MCF 10A (cell line): Measurements from ENCODE around the gene SEZ6L. TPM values are rescaled to one million over a fixed set of nuclear protein-coding genes. Genes with fewer than 3 reads are reported as not detected.

Experiments
- BruUV-seq: library from RNA; stranded (reverse); fragments of 400-500 nt; replicated peaks from 2 replicates; lab custom pipeline; 2021; lab: Mats Ljungman, UMichigan
- CTCF ChIA-PET: fragments of 300-600 bp; sonication (Branson Sonifier 250); formaldehyde crosslinking; extraction: SDS; loops from one replicate; lab custom pipeline; 2021; ENCODE audit warnings: antibody characterized with exemption, inconsistent platforms; lab: Yijun Ruan, JAX
- POLR2A ChIA-PET: fragments of 300-600, 350-650 bp; sonication (Branson Sonifier 250); formaldehyde crosslinking; extraction: SDS; loops from one replicate; lab custom pipeline; 2020; ENCODE audit warnings: antibody characterized with exemption, inconsistent platforms; lab: Yijun Ruan, JAX
- DNase-seq: peaks from one replicate; pipeline ENCODE4 v3.0.0-alpha.2; 2018; ENCODE audit not compliant: unreplicated experiment
- H3K27ac Mint-ChIP-seq: one replicate; pipeline ENCODE4 v1.8.0; 2022; ENCODE audit warnings: mild to moderate bottlenecking, low read depth, mixed read lengths; ENCODE audit not compliant: unreplicated experiment
- H3K27me3 Mint-ChIP-seq: one replicate; pipeline ENCODE4 v1.8.0; 2022; ENCODE audit warnings: mixed read lengths; ENCODE audit not compliant: insufficient read depth, unreplicated experiment
- H3K36me3 Mint-ChIP-seq: one replicate; pipeline ENCODE4 v1.8.0; 2022; ENCODE audit warnings: mild to moderate bottlenecking, moderate library complexity, mixed read lengths; ENCODE audit not compliant: insufficient read depth, unreplicated experiment
- H3K4me1 Mint-ChIP-seq: one replicate; pipeline ENCODE4 v1.8.0; 2022; ENCODE audit warnings: mixed read lengths; ENCODE audit not compliant: insufficient read depth, unreplicated experiment
- H3K4me3 Mint-ChIP-seq: one replicate; pipeline ENCODE4 v1.8.0; 2022; ENCODE audit warnings: mild to moderate bottlenecking, moderate library complexity, mixed read lengths; ENCODE audit not compliant: unreplicated experiment
- H3K9me3 Mint-ChIP-seq: one replicate; pipeline ENCODE4 v1.8.0; 2022; ENCODE audit warnings: mixed read lengths; ENCODE audit not compliant: unreplicated experiment
- CTCF ChIP-seq: fragments of 200-600 bp; IDR thresholded peaks from one replicate; pipeline ENCODE4 v1.8.0; 2022; ENCODE audit warnings: antibody characterized with exemption, mild to moderate bottlenecking; ENCODE audit not compliant: unreplicated experiment
- intact Hi-C: fragments of 100-400 bp; cut with micrococcal nuclease; formaldehyde crosslinking; loops from 2 replicates; pipeline ENCODE4 v1.14.1; 2022
- total RNA-seq: library from RNA; stranded (reverse); gene quantifications from 2 replicates; pipeline ENCODE4 v1.2.3, GENCODE V29; 2022

The SEZ6L gene
- total RNA-seq, 1 experiment from 2014 or later, result not detected

DNA sequence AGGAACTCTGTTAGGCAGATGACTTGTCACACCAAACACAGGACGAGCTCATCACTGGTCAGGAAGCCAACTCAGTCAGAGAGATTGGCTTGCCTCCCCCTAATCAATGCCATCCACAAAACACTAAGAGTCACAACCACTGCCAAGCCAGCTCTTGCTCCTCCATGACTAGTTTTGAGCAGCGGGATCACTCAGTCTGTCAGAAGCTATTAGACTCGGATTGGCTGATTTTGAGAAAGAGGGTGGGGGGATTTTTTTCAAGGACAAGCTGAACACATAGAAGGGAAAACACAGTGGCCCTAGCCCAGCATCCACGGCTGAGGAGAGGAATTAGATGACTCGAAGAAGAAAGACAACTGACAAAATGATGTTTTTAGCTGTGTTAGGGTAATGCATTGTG, 55.9 kb downstream of the SEZ6L start:
- DNase-seq, result no peak
- peaks cover 21% of the 10 kb centered on the region for H3K27me3 Mint-ChIP-seq
- ChIA-PET CTCF (interaction anchor here (0.6 kb wide), 2 partner anchors 31 to 158 kb away, joined by 3 read pairs; no protein-coding TSS in a partner anchor), POLR2A (no interaction called here)
- no peaks in the 10 kb centered on the region for H3K9me3 Mint-ChIP-seq
- H3K36me3 Mint-ChIP-seq, result no peaks in the 10 kb centered on the region
- no peak for TF ChIP-seq CTCF
- no TSS peak for BruUV-seq
- no peak overlapping the region for H3K27ac Mint-ChIP-seq
- intact Hi-C loops, result no loop called here
- no peak overlapping the region for H3K4me3 Mint-ChIP-seq
- no peaks in the 10 kb centered on the region for H3K4me1 Mint-ChIP-seq

- H3K27ac Mint-ChIP-seq, result no peak overlapping the region
- no peaks in the 10 kb centered on the region for H3K4me1 Mint-ChIP-seq
- H3K27me3 Mint-ChIP-seq, result peaks cover 30% of the 10 kb centered on the region
- H3K36me3 Mint-ChIP-seq, result no peaks in the 10 kb centered on the region
- intact Hi-C loops, result no loop called here
- CTCF ChIA-PET, result interaction anchor here (0.9 to 1.1 kb wide), 2 partner anchors 24 to 55 kb away, joined by 3 to 4 read pairs; no protein-coding TSS in a partner anchor
- H3K4me3 Mint-ChIP-seq, result no peak overlapping the region
- BruUV-seq, result no TSS peak
- DNase-seq, result no peak
- no peak for TF ChIP-seq CTCF
- no peaks in the 10 kb centered on the region for H3K9me3 Mint-ChIP-seq
- POLR2A ChIA-PET, result no interaction called here
These were observed 57.5 kb downstream of the SEZ6L start for GRCh38 chr22:26226538-26227297.

- H3K9me3 Mint-ChIP-seq, result no peaks in the 10 kb centered on the region
- CTCF ChIA-PET, result interaction anchor here (0.7 kb wide), 1 partner anchor 530 kb away, joined by 3 read pairs; no protein-coding TSS in a partner anchor
- BruUV-seq, result no TSS peak
- POLR2A ChIA-PET, result interaction anchor here (0.7 kb wide), 1 partner anchor 868 kb away, joined by 5 read pairs; no protein-coding TSS in a partner anchor
- intact Hi-C loops, result no loop called here
- no peak for DNase-seq
- no peak overlapping the region for H3K27ac Mint-ChIP-seq
- no peak for TF ChIP-seq CTCF
- no peaks in the 10 kb centered on the region for H3K4me1 Mint-ChIP-seq
- H3K36me3 Mint-ChIP-seq, result no peaks in the 10 kb centered on the region
- H3K4me3 Mint-ChIP-seq, result no peak overlapping the region
- peaks cover 61% of the 10 kb centered on the region for H3K27me3 Mint-ChIP-seq
These were observed 60.6 kb downstream of the SEZ6L start for GRCh38 chr22:26229910-26230309.

- Mint-ChIP-seq H3K27me3 (peaks cover 78% of the 10 kb centered on the region), H3K36me3 (no peaks in the 10 kb centered on the region), H3K9me3 (no peaks in the 10 kb centered on the region), H3K4me3 (no peak overlapping the region), H3K4me1 (no peaks in the 10 kb centered on the region), H3K27ac (no peak overlapping the region)
- no peak for TF ChIP-seq CTCF
- CTCF ChIA-PET, result no interaction called here
- intact Hi-C loops, result no loop called here
- POLR2A ChIA-PET, result no interaction called here
- no TSS peak for BruUV-seq
- no peak for DNase-seq
These were observed 65.0 kb downstream of the SEZ6L start for GRCh38 chr22:26234296-26234695.
